ENCODE data around the gene CCDC127.
"Not testable (repeated sequence)": the region's sequence is repeated elsewhere in the genome, so short reads cannot be mapped to it uniquely, and the experiment has no call there.

- TF ChIP-seq CTCF (IDR thresholded peaks at IDR 0.05; ENCODE audit: low read depth, low read length, poor library complexity, severe bottlenecking); EZH2phosphoT487 (IDR thresholded peaks at IDR 0.05; ENCODE audit: borderline replicate concordance, low read length): not testable (repeated sequence)
Measured at GRCh38 chr5:263275-263974, 45.5 kb upstream of the CCDC127 start.

Data from DOHH2 (cell line).